HG03039 (cell line): ENCODE measurements around the gene TYW5.

Source experiments
- ATAC-seq: cut with Tn5 transposase; IDR thresholded peaks from one replicate; pipeline ENCODE4 v1.9.1; 2021; ENCODE audit warnings: mild to moderate bottlenecking, moderate library complexity; ENCODE audit not compliant: unreplicated experiment

TYW5 gene

GRCh38 chr2:199955339-199956061, at the start of gene TYW5, which contains the start of gene MAIP1:
Gene TYW5, minus strand, starts transcription at chr2:199955491. Its CDS starts 21 bp downstream, at chr2:199955470.
Gene MAIP1, plus strand, starts transcription at chr2:199955582. Its CDS starts 217 bp downstream, at chr2:199955799.
- peak; percentile 85 for ATAC-seq

GRCh38 chr2:200003444-200003843, 48.2 kb upstream of the TYW5 start:
- ATAC-seq, result no peak

- ATAC-seq, result no peak
Observed at GRCh38 chr2:200000444-200001163, 45.3 kb upstream of the TYW5 start.

GRCh38 chr2:199999166-199999565, 43.9 kb upstream of the TYW5 start:
- no peak for ATAC-seq

GRCh38 chr2:199997296-199997695, 42.0 kb upstream of the TYW5 start:
- no peak for ATAC-seq

GRCh38 chr2:199994896-199995295, 39.6 kb upstream of the TYW5 start:
- ATAC-seq, result no peak

- no peak for ATAC-seq
Observed at GRCh38 chr2:199994371-199994770, 39.1 kb upstream of the TYW5 start.

GRCh38 chr2:199992296-199992695, 37.0 kb upstream of the TYW5 start:
- no peak for ATAC-seq

GRCh38 chr2:199991691-199992090, 36.4 kb upstream of the TYW5 start:
- no peak for ATAC-seq

- no peak for ATAC-seq
Observed at GRCh38 chr2:199989822-199990221, 34.5 kb upstream of the TYW5 start.

GRCh38 chr2:199988151-199988550, 32.9 kb upstream of the TYW5 start:
- ATAC-seq, result no peak

- no peak for ATAC-seq
Observed at GRCh38 chr2:199987586-199987985, 32.3 kb upstream of the TYW5 start.

GRCh38 chr2:199985625-199986207, 30.4 kb upstream of the TYW5 start:
- peak; percentile 62 for ATAC-seq

- no peak for ATAC-seq
Observed at GRCh38 chr2:199984755-199985154, 29.5 kb upstream of the TYW5 start.

GRCh38 chr2:199984159-199984558, 28.9 kb upstream of the TYW5 start:
- no peak for ATAC-seq

- ATAC-seq, result no peak
Observed at GRCh38 chr2:199983534-199983933, 28.2 kb upstream of the TYW5 start.

GRCh38 chr2:199982126-199982843, 27.0 kb upstream of the TYW5 start:
- ATAC-seq, result no peak

- ATAC-seq, result no peak
Observed at GRCh38 chr2:199979832-199980628, 24.7 kb upstream of the TYW5 start.

GRCh38 chr2:199979398-199979797, 24.1 kb upstream of the TYW5 start:
- ATAC-seq, result no peak

- ATAC-seq, result peak; percentile 54
Observed at GRCh38 chr2:199977984-199978415, 22.7 kb upstream of the TYW5 start.
